HG03039 (cell line): ENCODE measurements around the gene ANKRD26.

Source experiments
- ATAC-seq: cut with Tn5 transposase; IDR thresholded peaks from one replicate; pipeline ENCODE4 v1.9.1; 2021; ENCODE audit warnings: mild to moderate bottlenecking, moderate library complexity; ENCODE audit not compliant: unreplicated experiment

Gene ANKRD26

GRCh38 chr10:27022048-27022447 lies 78.2 kb downstream of the ANKRD26 start:
- no peak for ATAC-seq

GRCh38 chr10:27020243-27020642 lies 80.1 kb downstream of the ANKRD26 start:
- ATAC-seq: no peak

- no peak for ATAC-seq
Observed at GRCh38 chr10:27019827-27020226, 80.5 kb downstream of the ANKRD26 start.

- ATAC-seq: no peak
Observed at GRCh38 chr10:26997610-26998009, 102.7 kb downstream of the ANKRD26 start.

- no peak for ATAC-seq
Observed at GRCh38 chr10:26994743-26995142, 105.6 kb downstream of the ANKRD26 start.

GRCh38 chr10:26987851-26988250 lies 112.4 kb downstream of the ANKRD26 start:
- no peak for ATAC-seq

- ATAC-seq: no peak
Observed at GRCh38 chr10:26983156-26983555, 117.1 kb downstream of the ANKRD26 start.

- no peak for ATAC-seq
Observed at GRCh38 chr10:26982058-26982457, 118.2 kb downstream of the ANKRD26 start.

- no peak for ATAC-seq
Observed at GRCh38 chr10:26981232-26981824, 119.0 kb downstream of the ANKRD26 start.

GRCh38 chr10:26978519-26978918 lies 121.8 kb downstream of the ANKRD26 start:
- no peak for ATAC-seq

GRCh38 chr10:26977635-26978034 lies 122.7 kb downstream of the ANKRD26 start:
- ATAC-seq: no peak

GRCh38 chr10:26970667-26971066 lies 129.6 kb downstream of the ANKRD26 start:
- ATAC-seq: no peak

- peak; percentile 84 for ATAC-seq
Observed at GRCh38 chr10:26969145-26969926, 131.0 kb downstream of the ANKRD26 start.

GRCh38 chr10:26962835-26963234 lies 137.5 kb downstream of the ANKRD26 start:
- no peak for ATAC-seq

- ATAC-seq: no peak
Observed at GRCh38 chr10:26960308-26960707, 140.0 kb downstream of the ANKRD26 start.

- ATAC-seq: no peak
Observed at GRCh38 chr10:26959841-26960240, 140.5 kb downstream of the ANKRD26 start.
